Stimulated activated CD8-positive, alpha-beta memory T cell treated with anti-CD3 and anti-CD28 coated beads, Interleukin-4, amount 100 ng/mL, for 4 hours (primary cell): Measurements from ENCODE around the gene GMDS.

ENCODE experiments used
- DNase-seq, 2 donors: peaks; one replicate each; pipeline ENCODE4 v3.0.0-alpha.2; 2020; ENCODE audit warnings: low read depth in 2 of 2, low spot score in 1 of 2

The GMDS gene

DNA sequence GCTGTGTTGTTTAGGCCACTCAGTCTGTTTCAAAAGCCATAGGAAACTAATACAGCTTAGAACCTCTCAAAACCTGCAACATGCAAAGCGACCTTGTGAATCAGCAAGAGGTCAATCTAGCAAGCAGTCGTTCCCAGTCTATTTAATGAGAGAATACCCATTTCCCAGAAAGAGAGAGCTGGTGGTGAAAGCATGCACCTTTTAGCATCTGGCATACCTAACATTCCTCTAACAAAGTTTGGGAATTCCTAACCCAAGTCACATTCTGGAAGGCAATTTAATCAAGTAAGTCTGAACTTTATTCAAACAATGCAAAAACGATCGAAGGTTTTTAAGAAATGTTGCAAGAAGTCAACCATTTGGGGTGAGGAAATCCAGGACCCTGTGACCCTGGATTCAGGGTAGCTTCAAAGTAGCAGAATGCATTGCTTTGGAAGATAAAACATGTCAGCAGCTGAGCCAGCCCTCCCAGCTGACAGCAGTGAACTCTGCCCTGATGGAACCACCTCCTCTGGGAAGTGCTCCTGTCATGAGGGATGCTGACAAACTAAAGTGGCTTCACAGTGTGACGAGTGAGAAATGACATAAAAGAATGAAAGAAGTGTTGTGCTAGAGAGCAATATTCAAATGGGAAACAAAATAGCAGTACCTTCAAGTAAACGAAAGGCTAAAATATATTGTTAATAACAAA lies 104.8 kb downstream of the GMDS start:
- DNase-seq = no peak

DNA sequence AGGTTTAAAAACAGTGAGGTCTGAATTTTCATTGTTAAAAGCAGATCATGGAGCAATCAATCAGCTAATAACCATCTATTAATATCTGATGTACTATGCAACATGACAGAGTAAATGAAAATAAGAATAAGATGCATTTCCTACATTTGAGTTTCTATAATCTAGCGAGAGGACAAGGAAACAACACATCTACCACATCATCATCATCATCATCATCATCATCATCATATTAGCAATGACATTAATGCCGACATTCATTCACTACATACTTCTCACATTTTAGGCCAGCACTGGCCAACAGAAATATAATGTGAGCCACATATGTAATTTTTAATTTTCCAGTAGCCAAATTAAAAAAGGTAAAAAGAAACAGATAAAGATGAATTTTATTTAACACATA lies 110.0 kb downstream of the GMDS start:
- DNase-seq = no peak

DNA sequence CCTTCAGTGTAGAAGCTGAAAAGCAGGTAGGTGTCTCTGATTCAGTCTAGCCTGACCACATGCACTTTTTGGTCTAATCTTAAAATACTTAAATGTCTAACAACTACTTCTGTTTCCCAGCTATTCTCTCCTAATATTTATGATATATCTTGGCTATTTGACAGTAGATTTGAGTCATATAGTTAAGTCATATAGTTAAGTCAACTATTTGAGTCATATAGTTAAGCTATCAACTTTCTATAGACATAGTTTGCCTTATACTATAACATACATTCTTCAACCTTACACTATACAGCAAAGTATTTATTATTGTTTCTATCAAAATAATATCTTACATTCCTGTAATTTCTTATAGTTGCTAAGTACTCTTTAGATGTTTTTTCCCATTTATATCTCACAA lies 110.9 kb downstream of the GMDS start:
- DNase-seq = no peak

DNA sequence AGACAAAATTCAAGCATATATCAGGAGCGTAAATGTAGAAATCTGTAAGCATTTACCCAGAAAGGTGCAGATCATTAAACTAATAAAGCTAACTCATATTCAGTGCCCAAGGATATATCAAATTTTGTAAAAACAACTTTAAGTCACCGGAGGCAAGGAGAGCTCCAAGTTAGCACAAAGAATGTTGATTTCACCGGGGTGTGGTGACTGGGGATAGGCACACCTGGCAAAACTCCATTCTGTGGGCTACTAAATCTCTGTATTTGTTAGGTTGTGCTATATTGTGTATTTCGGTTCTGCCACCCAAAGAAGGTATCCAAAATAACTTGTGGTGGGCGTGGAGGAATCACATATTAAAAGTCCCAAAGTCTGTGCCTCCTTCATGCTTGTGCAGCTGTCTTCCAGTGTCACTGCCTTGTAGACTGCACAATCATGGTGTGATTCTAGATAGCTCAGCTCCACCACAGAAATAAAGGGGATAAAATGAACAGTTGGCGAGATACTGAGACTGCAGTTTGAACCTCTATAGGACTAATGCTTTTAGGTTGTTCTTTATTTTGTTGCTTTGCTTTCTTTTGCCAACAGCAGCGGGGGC lies 111.6 kb downstream of the GMDS start:
- DNase-seq = no peak

DNA sequence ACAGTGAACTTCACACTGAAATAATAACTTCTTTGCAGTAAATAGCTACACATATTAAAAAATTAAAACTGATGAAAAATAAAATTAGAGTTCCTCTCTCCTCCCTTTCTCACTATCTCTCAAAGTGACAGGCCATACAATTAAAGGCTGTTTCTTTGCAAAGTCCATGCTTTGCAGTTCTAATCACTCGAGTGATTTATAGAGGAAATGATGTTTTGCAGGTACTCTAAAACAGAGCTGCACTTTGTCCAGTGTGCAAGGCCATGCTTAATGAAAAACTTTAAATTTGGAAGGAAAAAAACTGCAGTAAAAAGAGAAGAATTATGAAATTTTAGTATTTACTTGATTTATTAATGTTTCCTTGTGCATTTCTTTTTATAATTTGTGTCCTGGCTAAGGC lies 112.5 kb downstream of the GMDS start:
- DNase-seq = no peak

DNA sequence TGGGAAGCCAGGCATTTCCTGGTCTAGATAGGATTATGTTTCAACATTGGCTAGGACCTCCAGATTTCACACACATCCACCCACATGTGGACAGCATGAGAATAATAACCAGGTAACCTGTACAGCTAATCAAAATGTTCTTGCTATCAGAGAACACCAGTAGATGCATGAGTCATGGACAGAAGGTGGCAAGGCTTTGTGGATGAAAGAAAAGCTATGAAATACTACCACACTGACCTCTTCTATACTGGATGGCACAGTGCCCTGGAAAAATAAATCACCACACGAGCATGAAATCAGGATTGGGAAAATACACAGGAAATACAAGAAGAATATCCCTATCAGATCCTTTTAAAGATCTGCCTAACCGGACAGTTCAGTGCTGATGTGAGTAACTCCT lies 113.0 kb downstream of the GMDS start:
- no peak for DNase-seq

DNA sequence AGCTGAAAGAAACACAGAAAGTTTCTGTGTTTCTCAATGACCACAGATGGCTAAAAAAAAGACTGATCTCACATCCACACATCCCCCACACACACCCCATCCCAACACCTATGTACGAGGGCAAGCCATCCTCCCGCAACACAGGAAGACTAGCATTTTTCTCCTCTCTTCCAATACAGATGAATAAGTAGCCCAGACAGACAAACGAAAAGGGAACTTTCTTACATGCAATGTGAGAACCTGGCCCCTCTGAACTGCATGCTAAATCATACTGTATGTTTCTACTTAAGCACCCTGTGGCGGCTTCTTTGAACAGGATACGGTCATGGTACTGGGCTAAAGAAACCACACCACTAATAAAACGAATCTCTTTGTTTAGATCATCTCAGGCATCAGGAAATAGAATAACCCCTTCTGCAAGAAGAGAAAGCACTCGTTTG lies 116.2 kb downstream of the GMDS start:
- DNase-seq = no peak

DNA sequence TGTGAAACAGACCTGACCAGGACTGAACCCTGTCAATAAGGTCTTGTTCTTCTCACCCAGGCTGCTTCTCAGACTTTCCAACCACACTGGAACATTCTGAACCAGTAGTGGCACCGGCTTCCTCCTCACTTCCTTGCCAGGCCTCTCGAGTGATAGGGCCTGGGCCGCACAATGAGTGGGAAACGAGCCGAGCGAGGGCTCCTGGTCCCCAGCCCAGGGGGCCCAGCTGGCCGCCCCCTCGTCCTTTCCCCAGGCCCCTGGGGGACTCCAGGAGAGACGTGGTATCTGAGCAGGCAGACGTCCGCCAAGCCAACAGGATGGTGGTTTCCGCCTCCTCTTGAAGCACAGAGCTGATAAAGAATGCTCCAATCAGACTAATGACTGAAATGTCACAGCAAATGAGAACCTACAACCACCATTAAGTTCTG lies 117.9 kb downstream of the GMDS start:
- peak; percentile 8 to 18 for DNase-seq

DNA sequence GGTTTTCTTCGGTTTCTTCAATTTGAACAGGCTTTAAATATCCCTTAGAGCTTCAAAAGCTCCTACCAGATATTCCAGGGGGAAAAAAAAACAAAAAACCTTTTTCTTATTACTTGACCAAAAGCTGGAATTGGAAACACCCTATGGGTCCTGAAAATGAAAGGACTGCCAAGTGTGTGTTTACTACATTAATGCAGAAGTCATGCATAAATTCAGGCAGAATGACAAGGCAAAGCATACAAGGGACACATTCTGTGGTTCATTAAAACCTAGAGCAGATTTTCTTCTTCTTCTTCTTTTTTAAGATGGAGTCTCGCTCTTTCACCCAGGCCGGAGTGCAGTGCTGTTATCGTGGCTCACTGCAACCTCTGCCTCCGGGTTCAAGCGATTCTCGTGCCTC lies 119.1 kb downstream of the GMDS start:
- DNase-seq = no peak

DNA sequence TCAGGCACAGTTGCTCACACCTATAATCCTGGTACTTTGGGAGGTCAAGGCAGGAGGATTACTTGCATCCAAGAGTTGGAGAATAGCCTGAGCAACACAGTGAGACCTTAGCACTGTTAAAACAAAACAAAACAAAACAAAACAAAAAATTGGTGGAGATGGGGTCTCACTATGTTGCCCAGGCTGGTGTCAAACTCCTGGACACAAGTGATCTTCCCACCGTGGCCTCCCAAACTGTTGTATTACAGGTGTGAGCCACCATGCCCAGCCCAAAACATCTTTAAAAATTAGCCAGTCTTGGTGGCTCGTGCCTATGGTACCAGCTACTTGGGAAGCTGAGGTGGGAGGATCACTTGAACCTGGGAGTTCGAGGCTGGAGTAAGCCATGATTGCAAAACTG lies 120.2 kb downstream of the GMDS start:
- no peak for DNase-seq

DNA sequence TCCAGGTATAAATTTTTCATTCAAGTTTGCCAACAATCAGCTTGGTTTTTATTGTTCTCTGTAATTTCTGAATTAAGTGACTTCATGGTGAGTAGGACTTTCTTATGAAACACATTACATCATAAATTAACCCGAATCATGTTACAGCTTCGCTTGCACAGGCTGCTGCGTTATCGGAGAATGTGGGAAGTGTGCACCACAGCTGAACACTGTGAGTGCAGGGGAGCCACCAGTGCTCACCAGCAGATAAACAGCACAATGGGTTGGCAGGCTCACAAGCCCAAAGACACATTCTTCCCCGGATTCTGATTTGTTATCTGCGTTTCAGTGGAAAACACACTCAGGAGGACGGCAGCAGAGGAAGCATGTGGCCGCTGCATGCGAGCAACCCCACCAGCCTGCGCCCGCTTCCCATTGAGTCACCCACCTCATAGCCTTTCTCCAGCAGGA lies 121.1 kb downstream of the GMDS start:
- no peak for DNase-seq

DNA sequence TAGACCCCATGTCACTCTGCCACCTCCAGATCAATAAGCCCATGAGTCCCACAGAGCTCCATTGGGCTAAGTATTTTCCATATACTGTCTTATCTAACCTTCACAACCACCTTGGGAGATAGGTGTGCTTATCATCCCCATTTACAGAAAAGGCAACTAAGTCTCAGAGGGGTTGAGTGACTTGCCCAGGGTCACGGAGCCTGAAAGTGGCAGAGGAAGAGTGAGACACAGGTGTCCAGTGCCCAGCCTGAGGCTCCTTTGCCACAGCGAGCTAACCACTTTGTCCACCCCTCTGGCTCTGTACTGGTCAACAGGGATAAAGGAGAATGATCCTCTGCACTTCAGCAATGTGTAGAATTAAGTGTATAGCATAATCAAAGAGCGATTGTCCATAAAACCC lies 124.5 kb downstream of the GMDS start:
- DNase-seq = no peak

DNA sequence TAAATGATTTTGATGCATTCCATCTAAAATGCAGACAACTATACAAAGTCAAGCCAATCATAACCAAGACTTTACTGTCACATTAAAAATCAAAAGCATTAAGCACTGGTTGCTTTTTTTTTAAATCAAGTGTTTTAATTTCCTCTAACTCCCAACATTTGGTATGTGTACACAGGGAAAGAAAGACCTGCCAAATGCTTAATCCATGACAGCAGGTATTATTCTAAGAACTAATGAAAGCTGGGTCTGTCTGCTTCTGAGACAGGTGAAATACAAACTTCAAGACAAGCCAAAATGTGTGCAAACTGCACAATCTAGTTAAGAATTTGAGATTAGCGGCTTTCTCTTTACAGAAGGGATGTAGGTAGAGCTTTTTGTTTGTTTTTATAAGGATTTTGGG lies 126.1 kb downstream of the GMDS start:
- no peak for DNase-seq

DNA sequence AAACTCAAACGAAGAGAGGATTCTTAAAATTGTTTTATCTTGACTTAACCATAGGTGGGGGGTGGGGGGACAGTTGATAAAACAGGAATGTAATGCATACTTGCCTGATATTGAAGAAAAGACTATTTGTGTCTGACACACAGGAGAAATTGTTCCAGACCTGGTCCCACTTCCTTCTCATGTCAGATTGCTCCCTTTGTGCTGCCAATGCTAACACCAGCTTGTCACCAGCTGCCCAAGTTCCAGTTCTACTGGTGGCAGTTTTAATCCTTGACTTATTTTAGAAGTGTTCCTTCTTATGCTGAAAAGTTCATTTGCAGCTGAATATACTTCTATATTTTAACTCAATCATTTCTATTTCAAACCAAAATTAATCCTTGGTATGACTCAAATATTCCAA lies 127.3 kb downstream of the GMDS start:
- no peak for DNase-seq

DNA sequence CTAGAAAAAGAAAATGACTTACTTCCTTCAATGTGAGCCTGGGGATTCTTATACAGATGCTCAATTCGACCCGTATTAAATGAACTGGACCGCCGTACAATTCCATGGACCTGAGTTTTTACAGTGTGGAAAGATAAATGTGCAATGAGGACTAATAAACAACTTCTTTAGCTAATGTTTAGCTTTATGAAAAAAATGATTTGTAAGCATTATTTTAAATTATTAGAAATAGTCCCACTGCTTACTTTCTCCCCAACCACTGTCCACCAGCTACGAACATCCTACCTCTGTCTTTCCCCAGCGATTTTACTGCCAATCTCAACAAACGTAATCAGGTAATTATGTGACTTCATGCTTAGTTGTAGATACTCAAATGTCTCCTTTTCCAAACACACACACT lies 128.0 kb downstream of the GMDS start:
- no peak for DNase-seq

DNA sequence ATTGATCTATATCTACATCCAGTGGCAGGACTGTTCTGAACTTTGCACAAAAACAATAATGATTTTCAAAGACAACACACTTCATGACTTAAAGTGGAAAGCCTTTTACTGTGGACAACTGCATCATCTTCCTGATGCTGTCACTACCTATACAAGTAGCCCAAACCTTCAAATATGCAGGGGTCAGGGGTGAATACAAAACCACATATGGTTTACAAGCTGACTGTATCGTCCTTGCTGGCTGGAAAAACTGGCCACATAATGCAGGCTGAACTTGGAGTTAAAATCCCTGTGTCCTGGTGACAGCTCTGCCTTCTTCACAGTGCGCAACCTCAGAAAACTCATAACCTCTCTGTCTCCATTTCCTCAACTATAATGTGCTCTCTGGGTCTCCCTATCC lies 128.9 kb downstream of the GMDS start:
- DNase-seq = no peak

DNA sequence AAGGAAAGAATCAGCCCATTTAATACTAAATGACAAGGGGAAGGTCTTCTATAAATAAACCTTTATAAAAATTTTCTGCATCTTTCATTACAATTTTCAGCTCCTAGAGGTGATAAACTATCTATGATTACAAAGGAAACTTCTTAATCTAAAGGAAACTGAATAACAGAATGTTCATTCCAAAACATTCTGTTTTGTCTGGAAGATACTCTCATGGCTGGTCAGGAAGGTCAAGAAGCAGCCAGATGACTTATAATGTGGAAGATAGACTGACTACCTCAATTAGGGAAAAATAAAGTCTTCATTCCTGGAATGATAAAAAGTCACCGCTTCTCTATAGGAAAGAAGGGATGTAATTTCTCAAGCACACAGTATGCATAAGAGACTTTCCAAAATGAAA lies 131.3 kb downstream of the GMDS start:
- DNase-seq = no peak

DNA sequence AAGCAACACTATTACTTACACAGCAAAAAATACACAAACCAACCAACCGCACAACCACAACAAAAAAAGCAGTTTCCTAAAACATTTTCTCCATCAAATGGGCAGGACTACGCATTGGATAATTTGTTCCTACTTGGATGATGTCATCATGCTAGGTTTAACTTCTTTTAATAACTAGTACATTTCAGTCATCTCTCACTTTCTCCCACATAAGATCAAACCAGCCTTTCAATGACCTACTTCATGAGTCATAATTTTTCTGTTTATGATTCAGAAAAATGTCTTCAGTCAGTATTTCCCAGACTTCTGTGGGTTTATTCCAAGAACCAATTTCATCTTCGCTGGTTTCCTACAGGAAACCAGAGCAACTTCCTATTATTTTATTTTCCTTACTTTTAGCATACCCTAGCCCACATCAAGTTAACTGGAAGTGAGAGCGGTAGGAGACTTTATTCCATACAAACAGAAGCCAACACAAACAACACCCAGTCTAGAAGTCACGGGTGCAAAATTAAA lies 134.2 kb downstream of the GMDS start:
- no peak for DNase-seq

DNA sequence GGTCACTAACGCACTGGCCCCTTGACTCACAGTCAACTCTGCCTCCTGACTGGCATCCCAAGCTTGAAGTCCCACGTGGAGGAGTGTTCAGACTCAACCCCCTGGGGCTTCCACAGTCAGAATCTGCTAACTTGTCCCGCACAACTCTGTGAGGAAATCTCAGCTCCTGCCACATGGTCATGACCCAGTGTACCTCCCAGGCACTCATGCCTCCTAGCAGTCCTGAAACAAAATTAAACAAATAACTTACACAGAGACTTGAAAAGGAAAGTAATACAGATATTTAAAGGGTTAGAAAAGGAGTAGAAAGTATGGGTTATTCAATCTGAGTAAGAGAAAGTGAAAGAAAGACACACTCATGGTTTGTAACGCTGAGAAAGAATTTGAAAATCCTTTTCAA lies 134.9 kb downstream of the GMDS start:
- no peak for DNase-seq

DNA sequence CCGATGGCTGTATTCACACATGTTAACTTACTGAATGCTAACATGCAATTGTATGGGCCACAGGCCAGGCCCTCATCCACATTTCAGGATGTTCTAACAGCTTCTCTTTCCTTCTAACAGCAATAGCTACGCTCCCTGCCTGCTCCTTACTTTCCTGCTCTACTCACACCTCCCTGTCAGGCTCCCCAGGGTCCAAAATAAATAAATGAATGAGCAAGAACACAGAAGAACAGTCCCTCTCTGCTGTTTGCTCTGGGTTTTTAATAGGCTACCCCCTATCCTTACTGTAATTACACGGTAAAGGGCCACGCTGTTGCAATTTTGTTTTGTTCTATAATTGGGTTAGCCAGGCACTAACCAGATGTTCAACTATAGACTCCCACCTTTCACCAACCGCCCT lies 135.6 kb downstream of the GMDS start:
- DNase-seq = no peak

DNA sequence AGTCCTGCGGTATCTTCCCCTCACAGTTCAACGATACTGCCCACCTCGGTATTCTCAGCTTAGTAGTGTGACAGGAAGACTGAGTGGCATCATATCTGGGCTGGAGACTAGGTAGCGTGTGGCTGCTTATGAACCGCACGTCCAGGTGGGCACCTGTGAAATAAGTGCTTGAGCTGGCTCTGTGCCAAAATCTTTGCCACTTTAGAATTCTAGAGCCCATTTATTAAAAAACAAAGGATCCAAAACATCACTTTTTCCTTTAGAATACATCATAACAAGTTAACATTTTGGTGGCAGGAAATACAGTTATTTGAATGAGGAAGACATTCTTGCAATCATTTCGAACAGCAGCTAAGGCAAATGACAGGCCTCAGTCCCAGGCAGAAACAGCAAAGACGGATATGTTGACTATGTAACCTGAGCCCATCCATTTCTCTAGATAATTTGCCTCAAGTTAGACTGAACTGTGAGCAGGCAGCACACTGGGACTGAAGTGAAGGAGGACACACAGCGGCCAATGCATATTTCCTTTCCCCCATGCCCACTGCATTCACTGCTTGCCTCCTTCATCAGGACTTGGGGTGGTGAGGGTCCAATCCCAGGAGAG lies 136.6 kb downstream of the GMDS start:
- no peak for DNase-seq

DNA sequence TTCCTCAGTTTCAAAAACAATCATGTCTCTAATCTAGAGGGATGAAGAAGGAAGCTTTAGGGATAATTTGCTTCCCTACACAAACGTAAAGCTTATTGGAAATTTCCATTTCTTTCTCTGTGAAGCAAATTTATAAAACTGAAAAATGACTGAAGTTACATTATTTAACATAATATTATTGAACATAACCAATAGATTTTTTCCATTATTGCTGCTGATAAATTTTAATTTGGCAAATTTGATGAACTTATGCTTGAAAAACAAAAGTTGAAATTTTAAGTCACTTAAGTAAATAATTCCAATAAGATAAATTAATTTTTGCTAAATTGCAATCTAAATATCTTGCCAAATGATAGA lies 140.9 kb downstream of the GMDS start:
- no peak for DNase-seq
